HG02678 (cell line): ENCODE measurements around the gene ZC3HAV1L.
"Not testable (repeated sequence)": the region's sequence is repeated elsewhere in the genome, so short reads cannot be mapped to it uniquely, and the experiment has no call there.

Experiments
- ATAC-seq: cut with Tn5 transposase; IDR thresholded peaks from one replicate; pipeline ENCODE4 v1.9.1; 2021; ENCODE audit warnings: mild to moderate bottlenecking, moderate library complexity; ENCODE audit not compliant: unreplicated experiment

Gene ZC3HAV1L

DNA sequence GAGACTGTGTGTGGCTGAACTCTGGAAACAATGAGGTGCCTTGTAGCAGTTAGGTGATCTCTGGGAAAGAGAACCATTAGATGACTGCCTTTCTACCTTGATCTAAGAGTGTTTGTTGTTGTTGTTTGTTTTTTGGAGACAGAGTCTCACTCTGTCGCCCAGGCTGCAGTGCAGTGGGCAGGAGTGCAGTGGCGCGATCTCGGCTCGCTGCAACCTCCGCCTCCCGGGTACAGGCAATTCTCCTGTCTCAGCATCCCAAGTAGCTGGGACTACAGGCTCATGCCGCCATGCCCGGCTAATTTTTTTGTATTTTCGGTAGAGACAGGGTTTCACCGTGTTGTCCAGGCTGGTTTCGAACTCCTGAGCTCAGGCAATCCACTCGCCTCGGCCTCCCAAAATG, 18.8 kb upstream of the ZC3HAV1L start:
- not testable (repeated sequence) for ATAC-seq

DNA sequence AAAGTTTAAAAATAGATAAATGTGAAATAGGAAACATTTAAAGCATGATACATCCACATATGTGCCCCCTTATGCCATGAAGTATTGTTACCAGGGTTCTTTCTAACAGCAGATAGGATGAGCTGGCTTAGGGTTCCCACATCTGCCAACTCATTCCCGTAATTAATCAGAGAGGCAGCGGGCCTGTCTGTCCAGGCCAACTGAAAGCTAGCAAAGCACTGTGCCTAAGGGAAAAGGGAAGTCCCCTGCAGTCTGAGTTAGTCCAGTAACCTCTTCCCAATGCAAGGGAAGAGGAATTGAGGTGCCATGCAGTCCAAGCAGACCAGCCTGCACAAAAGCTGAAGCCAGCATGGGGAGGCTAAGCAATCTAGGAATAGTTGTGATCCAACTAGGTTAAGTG, 18.3 kb upstream of the ZC3HAV1L start:
- no peak for ATAC-seq

DNA sequence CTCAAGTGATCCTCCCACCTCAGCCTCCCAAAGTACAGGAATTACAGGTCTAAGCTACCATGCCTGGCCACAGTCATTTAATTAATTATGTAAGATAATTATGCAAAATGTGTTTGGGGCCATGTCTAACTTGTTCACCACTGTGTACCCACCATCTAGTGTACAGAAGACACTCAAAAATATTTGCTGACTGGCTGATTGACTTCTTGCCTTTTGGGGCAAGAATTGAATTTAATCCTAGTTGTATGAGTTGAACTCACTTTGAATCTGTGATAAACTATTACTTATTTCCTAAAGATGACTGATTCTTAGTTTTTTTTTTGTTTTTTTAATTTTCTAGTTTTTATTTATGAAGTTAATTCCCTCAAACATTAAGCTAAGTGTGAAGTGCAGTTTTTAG, 15.8 kb upstream of the ZC3HAV1L start:
- no peak for ATAC-seq

DNA sequence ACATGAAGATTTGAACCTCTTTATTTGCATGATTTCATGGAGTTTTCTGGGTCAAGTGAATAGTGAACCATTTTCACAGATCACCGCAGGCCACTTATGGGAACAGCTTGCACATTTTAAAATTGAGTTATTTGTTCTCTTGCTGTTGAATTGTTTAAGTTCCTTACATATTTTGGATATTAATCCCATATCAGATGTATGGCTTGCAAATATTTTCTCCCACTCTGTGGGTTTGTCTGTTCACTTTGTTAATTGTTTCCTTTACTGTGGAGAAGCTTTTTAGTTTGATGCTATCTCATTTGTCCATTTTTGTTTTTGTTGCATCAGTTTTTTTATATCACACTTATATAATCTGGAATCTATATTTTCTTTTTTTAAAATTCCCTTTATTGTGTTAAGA, 14.1 kb upstream of the ZC3HAV1L start:
- ATAC-seq: no peak

DNA sequence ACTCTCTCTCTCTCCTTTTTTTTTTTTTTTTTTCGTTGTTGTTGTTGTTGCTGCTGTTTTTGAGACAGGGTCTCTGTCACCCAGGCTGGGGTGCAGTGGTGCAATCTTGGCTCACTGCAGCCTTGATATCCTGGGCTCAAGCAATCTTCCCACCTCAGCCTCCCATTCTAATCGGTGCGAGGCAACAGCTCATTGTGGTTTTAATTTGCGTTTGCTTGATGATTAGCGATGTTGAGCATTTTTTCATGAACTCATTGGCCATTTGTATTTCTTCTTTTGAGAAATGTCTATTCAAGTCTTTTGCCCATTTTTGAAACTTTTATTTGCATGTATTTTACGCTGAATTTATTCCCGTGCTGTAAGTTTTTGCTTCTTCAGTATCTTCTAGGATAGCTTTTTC, 13.3 kb upstream of the ZC3HAV1L start:
- no peak for ATAC-seq

DNA sequence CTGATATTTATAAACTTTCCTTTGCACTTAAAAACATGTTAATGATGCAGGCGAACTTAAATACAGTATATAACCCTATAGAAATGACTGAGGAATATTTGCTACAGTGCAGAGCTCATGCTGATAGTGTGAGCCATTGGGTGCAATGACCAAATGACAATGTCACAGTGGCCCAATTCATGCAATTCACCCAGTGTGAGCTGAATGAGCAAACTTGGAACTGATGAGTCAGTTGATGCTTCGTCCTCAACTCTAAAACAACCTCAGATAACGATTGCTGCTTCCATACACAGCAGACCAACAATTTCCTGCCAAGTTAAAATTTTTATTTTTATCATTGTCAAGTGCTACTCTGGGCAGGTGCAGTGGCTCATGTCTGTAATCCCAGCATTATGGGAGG, 12.1 kb upstream of the ZC3HAV1L start:
- no peak for ATAC-seq

DNA sequence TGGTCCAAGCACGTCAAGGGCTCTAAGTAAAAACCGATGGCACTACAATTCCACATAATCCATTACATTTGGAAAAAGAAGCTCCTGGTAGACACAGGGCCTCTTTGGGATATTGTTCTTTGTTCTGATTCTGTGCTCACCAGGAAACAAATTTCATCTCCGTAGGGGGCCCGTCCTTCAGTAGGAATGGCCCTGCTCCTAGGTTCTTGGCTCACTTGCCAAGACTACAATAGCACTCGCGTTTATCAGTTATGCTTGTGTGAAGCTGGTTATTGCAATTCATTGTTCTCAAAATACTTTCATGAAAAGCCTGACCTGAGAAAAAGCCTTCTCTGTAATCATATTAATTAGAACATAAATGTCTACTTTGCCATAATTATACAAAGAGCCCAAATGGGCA, 10.3 kb upstream of the ZC3HAV1L start:
- ATAC-seq: no peak

DNA sequence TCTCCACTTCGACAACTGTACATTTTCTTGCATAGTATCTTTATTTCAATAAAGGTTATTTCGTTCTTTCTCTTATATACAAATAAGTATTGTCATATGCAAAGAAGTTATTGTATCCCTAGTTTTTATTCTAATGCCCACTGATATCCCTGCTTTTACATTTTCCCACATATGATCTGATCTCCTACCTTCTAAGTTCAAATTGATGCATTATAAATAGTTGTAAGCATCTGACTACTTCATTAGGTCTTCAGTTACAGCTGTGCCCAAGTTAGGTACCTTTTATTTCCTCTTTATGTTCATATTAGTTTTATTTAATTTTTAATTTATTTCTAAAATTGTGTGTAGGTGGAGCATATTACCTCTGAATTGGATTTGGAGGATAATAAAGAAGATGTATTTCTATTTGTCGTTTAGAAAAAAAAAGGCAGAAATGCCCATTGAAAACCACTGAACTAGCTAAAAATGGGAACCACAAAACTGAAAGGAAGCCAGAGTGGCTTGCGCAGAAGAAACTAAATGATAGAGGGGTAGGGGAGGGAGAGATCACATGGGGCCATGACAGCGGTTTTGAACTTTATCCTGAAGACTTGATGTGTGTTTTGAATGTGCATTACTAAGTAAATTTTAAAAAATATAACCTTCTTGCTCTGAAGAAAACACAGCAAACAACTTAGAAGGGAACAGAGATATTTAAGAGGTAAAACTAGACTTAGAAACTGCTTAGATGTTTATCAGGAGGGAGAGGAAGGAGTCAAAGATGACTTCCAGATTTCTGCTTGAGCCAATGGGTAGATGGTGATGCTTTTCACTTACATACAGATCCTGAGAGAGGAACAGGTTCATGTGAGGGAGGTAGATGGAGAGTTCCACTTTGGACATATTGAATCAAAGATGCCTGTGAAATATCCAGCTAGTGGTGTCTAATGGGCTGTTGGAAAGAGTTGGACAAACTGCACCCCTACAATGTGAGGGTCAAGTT, 9.3 kb upstream of the ZC3HAV1L start:
- peak; percentile 49 for ATAC-seq

DNA sequence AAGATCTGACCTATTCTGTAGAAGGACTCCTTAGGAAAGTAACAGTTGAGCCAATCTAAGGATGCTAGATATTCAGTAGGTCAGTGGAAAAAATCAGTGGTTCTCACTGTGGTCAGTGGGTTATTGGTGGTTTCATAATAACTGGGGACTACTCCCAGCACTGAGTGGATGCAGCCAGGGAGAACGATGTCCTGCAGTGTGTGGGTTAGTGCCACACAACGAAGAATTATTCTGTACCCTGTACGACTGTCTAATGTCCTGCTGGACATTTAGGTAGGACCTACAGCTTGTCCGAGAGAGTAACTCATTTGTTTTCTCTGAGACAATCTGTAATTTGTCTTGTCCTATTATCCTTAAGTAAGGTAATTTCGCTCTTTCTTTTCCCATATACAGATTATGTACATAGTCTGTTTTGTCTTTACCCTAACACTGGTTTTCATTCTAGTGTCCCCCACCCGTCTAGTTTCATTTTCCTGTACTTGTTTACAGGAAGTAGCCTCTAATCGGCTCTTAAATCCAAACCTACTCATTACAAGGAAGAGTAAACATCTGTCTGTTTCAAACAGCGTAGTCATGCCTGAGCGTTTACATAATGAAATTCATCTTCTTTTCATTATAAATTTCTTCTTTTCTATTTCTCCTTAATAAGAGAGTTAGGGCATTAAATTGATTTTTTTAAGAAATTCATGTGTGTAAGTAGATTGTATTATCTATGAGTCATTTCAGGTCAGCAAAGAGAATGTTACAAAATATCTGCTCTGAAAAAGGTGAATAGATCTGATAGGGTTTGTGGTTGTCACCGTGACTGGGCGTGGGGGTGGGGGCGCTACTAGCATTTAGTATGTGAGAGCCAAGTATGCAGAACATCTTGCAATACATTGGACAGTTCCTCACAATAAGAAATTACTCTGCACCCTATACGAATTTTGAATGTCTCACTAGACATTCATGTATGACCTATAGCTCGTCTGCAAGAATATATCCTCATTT, 8.3 kb upstream of the ZC3HAV1L start:
- peak; percentile 49 for ATAC-seq

DNA sequence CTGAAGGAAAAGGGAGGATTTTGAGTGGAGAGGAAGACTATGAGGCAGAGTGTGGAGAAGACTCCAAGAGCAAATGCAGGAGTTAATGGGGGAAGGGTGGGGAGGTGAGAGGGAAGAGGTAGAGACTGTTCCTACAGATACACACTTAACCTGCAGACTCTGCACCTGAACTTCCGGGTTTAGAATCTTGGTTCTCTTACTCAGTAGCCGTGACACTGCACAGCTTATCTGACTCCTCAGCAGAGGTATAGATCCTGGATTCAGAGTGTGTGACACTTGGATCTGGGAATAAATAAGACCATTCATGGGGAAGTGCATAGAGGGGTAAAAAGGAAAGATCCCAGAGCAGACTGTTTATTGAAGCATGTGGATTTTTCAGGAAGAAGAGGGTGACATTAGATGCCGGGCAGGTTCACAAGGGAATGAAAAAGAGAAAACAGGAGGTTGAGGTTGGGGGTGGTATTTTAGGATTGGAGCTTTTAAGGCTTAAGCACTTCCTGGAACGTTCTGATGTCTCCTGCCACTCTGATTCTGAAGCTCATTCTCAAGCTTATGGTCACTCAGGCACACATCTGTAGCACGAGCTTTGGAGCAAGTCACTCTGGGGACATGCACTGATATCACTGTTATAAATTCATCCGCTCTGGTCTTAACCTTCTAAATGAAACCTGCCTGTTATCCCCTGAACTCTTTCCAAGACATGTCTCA, 5.7 kb upstream of the ZC3HAV1L start:
- no peak for ATAC-seq

DNA sequence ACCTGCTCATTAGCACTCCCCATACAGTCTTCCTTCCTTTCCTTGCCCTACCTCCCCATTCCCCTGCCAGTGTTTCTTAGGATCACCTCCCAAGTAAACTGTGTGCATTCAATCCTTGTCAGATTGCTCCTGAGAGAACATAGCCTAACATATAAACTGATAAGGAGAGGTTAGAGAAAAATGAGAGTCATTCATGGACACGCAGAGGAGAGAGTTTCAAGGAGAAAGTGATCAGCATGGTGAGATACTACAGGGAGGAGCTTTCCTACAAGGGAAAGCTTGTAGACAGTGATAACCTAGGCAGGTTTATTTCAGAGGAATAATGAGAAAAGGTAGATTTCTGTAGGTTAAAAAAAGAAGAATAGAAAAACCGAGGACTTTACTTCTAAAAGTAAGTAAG, 2.8 kb upstream of the ZC3HAV1L start:
- no peak for ATAC-seq

DNA sequence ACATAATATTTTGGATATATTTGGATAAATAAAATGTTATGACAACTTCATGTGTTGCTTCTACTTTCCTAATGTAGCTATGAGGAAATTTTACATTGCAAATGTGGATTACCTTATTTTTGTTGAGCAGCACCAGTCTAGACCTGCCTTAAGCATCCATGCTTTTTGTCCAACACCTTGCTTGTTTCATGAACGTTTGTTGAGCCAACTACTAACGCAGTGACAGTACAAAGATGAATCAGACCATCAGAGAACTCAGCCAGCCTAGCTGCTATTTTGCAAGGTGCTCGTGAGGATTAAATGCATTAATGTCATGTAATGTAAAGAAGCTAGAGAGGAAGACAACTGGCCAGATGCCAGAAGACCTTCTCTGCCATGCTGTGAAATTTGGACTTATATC, 1.1 kb upstream of the ZC3HAV1L start:
- no peak for ATAC-seq

DNA sequence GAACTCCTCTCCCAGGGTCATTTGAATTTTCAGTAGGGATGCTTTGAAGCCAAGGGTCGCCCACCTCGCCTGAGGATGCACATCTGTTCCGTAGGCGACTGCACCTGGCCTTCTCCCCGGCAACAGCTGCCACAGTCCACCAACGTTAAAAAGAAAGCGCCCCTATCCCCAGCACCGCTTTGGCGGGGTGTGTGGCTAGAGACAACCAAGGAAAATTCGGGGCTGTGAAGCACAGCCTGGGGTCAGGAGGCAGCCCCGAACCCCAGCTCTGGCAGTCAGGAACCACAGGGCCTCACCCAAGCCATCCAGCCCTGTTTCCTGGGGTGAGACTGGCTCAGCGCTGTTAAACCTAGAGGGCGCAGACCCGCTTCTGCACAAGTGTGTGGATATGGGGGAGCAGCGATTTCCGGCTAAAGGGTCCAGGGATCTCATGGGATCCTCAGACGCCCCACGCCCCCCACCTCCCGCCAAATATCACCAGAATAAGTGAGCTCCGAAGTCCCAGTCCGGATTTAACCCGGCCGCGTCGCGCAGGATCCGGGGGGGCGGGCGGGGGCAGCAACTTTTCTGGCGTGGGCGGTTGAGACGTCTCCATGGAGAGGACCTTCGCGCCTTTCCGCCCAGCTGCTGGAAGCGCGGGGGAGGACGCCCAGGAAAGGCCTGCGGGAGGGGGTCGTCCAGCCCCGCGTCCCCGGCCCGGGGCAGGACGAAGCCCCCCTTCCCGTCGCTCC, 822 bp downstream of the ZC3HAV1L start:
- peak; percentile 40 for ATAC-seq

DNA sequence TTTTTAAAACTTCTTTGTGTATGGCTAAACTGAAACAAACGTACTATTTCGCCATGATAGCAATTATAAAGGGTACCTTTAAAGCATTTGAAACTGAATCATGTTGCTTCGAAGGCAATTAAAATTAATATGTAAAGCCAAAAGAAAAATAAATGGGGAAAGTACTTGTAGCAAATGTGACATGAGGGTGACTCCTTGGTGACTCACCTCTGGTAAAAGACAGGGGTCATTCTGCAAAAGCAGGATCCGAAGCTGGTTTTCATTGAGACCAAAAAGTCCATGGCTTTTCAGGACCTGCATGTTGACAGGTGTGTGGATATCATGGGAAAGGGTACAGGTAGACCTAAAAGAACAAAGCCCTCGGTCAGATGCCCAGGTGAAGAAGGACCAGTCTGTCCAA, 1.5 kb downstream of the ZC3HAV1L start:
- no peak for ATAC-seq

DNA sequence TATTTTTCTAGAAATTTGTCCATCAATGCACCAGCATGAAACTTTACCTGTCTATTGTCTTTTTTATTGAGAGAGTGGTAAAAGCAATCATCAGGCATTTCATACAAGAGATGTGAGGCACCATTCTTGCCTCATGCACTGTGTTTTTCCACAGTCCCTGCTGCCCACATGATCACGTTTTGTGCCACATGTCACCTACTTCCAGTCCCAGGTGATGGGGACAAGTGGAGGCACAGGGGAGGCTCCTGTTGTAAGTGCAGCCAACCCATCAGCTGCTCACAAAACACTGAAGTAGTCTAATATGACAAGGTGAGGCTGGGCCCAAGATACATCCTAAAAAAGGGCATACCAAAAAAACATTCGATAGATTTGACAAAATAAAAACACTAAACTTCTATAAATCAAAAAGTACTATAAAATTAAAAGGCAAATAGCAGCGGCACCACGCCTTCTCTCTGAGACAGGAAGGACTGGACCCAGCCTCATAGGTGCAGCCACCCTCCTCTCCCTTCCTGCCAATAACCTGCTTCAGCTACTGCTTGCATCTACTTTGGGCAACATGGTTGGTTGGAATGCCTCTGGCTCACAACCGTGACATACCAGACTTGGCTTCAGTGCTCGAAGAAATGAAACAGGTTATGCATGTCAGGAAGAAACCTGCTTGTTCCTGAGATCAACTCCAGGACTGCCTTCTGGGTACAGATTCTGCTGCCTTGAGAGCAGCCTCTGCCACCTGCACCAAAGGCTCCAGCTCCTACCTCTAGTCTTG, 2.3 kb downstream of the ZC3HAV1L start:
- ATAC-seq: no peak

DNA sequence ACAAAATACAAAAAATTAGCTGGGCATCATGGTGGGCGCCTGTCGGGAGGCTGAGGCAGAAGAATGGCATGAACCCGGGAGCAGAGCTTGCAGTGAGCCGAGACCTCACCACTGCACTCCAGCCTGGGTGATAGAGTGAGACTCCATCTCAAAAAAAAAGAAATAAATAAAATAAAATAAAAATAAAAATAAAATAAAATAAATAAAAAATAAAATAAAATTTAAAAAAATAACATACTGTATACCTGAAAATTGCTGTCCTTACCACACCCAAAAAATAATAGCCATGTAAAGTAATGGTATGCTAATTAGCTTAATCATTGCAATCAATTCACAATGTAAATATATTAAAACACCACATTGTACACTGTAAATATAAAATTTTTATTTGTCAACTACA, 3.4 kb downstream of the ZC3HAV1L start:
- ATAC-seq: no peak

DNA sequence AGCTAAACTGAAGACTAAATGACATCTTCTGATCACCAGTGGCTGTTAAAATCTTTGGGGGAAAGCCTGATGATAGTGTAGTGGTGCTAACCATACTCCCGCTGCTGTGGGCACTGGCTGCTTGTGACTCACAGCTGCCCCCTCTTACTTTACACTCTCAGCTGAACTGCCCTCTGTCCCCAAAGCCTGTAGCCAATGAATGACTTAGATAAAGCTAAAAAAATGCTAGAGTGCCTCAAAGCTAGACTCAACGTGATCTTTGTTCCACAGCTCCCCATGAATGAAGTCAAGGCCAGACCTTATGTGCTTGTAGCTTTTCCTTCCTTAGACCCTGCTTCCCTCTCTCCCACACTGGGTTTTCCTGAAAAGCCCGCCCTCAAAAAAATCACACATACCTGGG, 6.5 kb downstream of the ZC3HAV1L start:
- ATAC-seq: no peak

DNA sequence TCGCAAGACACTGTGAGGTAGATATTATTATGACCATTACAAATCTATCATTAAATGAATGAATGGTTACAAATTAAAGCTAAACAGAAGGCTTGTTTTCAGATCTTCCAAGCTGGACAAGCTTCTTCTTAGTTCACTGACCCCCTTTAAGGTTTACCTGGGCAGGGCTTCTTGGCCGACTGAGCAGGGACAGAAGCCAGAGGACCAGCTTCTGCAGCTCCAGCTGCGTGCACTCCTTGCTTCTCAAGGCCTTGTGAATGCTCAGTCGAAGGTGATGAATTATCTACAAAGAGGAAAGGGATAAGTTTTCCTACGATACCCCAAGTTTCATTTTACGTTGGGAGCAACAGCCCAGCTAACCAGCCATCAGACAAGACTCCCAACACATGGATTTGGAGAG, 9.3 kb downstream of the ZC3HAV1L start:
- no peak for ATAC-seq

DNA sequence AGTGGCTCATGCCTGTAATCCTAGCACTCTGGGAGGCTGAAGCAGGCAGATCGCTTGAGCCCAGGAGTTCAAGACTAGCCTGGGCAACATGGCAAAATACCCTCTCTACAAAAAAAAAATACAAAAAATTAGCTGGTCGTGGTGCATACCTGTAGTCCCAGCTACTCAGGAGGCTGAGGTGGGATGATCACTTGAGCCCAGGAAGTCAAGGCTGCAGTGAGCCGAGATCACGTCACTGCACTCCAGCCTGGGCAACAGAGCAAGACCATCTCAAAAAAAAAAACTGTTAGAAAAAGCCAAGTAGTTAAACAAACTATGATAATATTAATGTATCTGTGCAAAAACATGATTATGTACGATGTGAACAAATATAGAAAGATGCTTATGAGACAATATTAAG, 10.0 kb downstream of the ZC3HAV1L start:
- not testable (repeated sequence) for ATAC-seq

DNA sequence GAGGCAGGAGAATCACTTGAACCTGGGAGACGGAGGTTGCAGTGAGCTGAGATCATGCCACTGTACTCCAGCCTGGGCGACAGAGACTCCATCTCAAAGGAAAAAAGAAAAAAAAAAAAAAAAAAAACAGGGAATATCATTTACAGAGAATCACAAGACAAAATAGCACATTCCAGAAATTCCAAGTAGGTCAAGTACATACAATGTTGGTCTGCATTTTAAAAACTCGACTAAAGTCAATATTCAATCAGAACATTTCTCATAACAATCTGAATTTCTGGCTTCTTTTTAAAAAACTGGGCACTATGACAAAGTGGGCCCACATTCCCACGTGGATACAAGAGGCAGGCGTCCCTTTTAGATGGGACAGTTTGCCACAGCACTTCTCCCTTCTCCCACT, 12.8 kb downstream of the ZC3HAV1L start:
- ATAC-seq: no peak
